WERI-Rb-1 (cell line): Measurements from ENCODE around the gene CADM1.

ENCODE experiments used
- DNase-seq: peaks from one replicate; pipeline ENCODE4 v3.0.0-alpha.2; 2020
- H3K27ac ChIP-seq: fragments of 250-450 bp; sonication (Bioruptor Pico); 2 replicates; pipeline ENCODE4 v1.5.1; 2020; ENCODE audit warnings: mild to moderate bottlenecking, moderate library complexity
- H3K27me3 ChIP-seq: fragments of 250-450 bp; sonication (Bioruptor Pico); 2 replicates; pipeline ENCODE4 v1.5.1; 2021; ENCODE audit warnings: mild to moderate bottlenecking, low read depth, moderate library complexity; ENCODE audit not compliant: insufficient read depth, severe bottlenecking
- H3K36me3 ChIP-seq: fragments of 250-450 bp; sonication (Bioruptor Pico); 2 replicates; pipeline ENCODE4 v1.5.1; 2020; ENCODE audit warnings: mild to moderate bottlenecking, moderate library complexity
- H3K4me3 ChIP-seq: 2 replicates; pipeline ENCODE4 v1.5.1; 2011; ENCODE audit warnings: low read depth, mild to moderate bottlenecking, control low read depth, low read length
- H3K9me3 ChIP-seq: fragments of 250-450 bp; sonication (Bioruptor Pico); 2 replicates; pipeline ENCODE4 v1.5.1; 2021; ENCODE audit warnings: mild to moderate bottlenecking, moderate library complexity; ENCODE audit not compliant: severe bottlenecking
- CTCF ChIP-seq: IDR thresholded peaks from 2 replicates; pipeline ENCODE4 v1.5.1; 2011; ENCODE audit warnings: low read depth, mild to moderate bottlenecking, control low read depth, inconsistent platforms, low read length

Gene CADM1

GRCh38 chr11:115522302-115522701 lies 18.1 kb upstream of the CADM1 start:
- no peaks in the 10 kb centered on the region for H3K9me3 ChIP-seq
- H3K4me3 ChIP-seq, result no peak overlapping the region
- no peak overlapping the region for H3K27ac ChIP-seq
- no peak for DNase-seq
- no peaks in the 10 kb centered on the region for H3K27me3 ChIP-seq
- no peak for TF ChIP-seq CTCF
- no peaks in the 10 kb centered on the region for H3K36me3 ChIP-seq

GRCh38 chr11:115521825-115522224 lies 17.6 kb upstream of the CADM1 start:
- no peak for TF ChIP-seq CTCF
- DNase-seq, result no peak
- Histone ChIP-seq H3K27ac (no peak overlapping the region), H3K36me3 (no peaks in the 10 kb centered on the region), H3K27me3 (no peaks in the 10 kb centered on the region), H3K9me3 (no peaks in the 10 kb centered on the region), H3K4me3 (no peak overlapping the region)

GRCh38 chr11:115518983-115519628 lies 14.9 kb upstream of the CADM1 start:
- no peaks in the 10 kb centered on the region for H3K27me3 ChIP-seq
- no peak for TF ChIP-seq CTCF
- no peak for DNase-seq
- no peaks in the 10 kb centered on the region for H3K36me3 ChIP-seq
- H3K27ac ChIP-seq, result no peak overlapping the region
- H3K9me3 ChIP-seq, result no peaks in the 10 kb centered on the region
- H3K4me3 ChIP-seq, result no peak overlapping the region

- Histone ChIP-seq H3K36me3 (no peaks in the 10 kb centered on the region), H3K27ac (no peak overlapping the region), H3K9me3 (no peaks in the 10 kb centered on the region), H3K4me3 (no peak overlapping the region), H3K27me3 (no peaks in the 10 kb centered on the region)
- no peak for TF ChIP-seq CTCF
- DNase-seq, result no peak
Observed at GRCh38 chr11:115515647-115516395, 11.6 kb upstream of the CADM1 start.

- no peak for DNase-seq
- no peaks in the 10 kb centered on the region for H3K9me3 ChIP-seq
- TF ChIP-seq CTCF, result no peak
- no peak overlapping the region for H3K27ac ChIP-seq
- H3K36me3 ChIP-seq, result no peaks in the 10 kb centered on the region
- no peaks in the 10 kb centered on the region for H3K27me3 ChIP-seq
- H3K4me3 ChIP-seq, result no peak overlapping the region
Observed at GRCh38 chr11:115506954-115507675, 2.9 kb upstream of the CADM1 start.
